Activated naive CD4-positive, alpha-beta T cell treated with anti-CD3 and anti-CD28 coated beads, Interleukin-2, amount 10 ng/mL, durations not matched to agents 7 days and 5 days (primary cell): Measurements from ENCODE around the gene NMNAT2.

Experiments used
- CTCF ChIA-PET: fragments of 350-600 bp; sonication (Branson Sonifier 250); formaldehyde crosslinking; loops from one replicate; lab custom pipeline; 2021; ENCODE audit warnings: antibody characterized with exemption; lab: Charles Lee
- DNase-seq: peaks from one replicate; pipeline ENCODE4 v3.0.0-alpha.2; 2020
- H3K27ac Mint-ChIP-seq: one replicate; pipeline ENCODE4 v1.8.0; 2021; ENCODE audit warnings: mild to moderate bottlenecking, moderate library complexity, mixed read lengths
- H3K27me3 Mint-ChIP-seq: one replicate; pipeline ENCODE4 v1.8.0; 2021; ENCODE audit warnings: mild to moderate bottlenecking, mixed read lengths
- H3K36me3 Mint-ChIP-seq: one replicate; pipeline ENCODE4 v1.8.0; 2021; ENCODE audit warnings: mixed read lengths
- H3K4me1 Mint-ChIP-seq: one replicate; pipeline ENCODE4 v1.8.0; 2021; ENCODE audit warnings: mixed read lengths
- H3K4me3 Mint-ChIP-seq: one replicate; pipeline ENCODE4 v1.8.0; 2021; ENCODE audit warnings: mild to moderate bottlenecking, moderate library complexity, mixed read lengths
- H3K9me3 Mint-ChIP-seq: one replicate; pipeline ENCODE4 v1.8.0; 2021; ENCODE audit warnings: mixed read lengths

NMNAT2 gene

DNA sequence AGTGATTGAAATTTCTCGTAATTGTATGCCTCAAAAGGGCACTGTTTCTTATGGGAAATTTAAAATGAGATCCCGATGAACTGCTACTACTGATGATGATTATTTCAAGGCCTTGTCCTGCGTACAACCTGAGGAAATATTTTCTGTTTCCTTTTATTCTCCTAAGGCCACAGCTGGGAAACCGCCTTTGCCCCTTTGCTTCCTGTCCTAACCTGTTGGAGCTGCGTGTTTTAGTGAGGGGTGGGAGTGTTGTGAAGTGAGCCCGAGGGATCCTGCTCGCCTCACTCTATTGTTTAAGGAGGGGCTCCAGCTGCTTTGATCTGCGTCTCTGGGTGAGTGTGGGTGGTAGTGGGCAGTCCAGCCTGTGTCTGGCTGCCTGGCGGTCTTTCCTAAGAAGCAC is 217.7 kb downstream of the NMNAT2 start:
- H3K4me3 Mint-ChIP-seq: no peak overlapping the region
- no peak for DNase-seq
- no peaks in the 10 kb centered on the region for H3K9me3 Mint-ChIP-seq
- H3K27me3 Mint-ChIP-seq: peaks cover 51% of the 10 kb centered on the region
- CTCF ChIA-PET: no interaction called here
- H3K27ac Mint-ChIP-seq: no peak overlapping the region
- no peaks in the 10 kb centered on the region for H3K36me3 Mint-ChIP-seq
- H3K4me1 Mint-ChIP-seq: peaks cover 4% of the 10 kb centered on the region

DNA sequence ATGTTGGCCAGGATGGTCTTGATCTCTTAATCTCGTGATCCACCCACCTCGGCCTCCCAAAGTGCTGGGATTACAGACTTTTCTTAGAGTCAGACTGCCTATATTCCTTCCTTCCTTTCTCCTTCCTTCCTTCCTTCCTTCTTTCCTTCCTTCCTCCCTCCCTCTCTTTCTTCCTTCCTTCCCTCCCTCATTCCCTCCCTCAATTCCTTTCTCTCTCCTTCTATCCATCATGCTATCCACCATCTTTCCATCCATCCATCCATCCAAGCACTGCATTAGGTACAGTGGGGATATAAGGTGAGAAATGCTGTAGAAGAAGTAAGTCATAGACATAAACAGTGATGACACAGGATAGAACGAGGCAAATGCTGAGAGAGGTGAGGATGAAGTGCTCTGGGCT is 218.9 kb downstream of the NMNAT2 start:
- Mint-ChIP-seq H3K36me3 (no peaks in the 10 kb centered on the region), H3K27me3 (peaks cover 55% of the 10 kb centered on the region), H3K9me3 (no peaks in the 10 kb centered on the region), H3K27ac (no peak overlapping the region), H3K4me1 (peaks cover 14% of the 10 kb centered on the region), H3K4me3 (no peak overlapping the region)
- CTCF ChIA-PET: no interaction called here
- no peak for DNase-seq

DNA sequence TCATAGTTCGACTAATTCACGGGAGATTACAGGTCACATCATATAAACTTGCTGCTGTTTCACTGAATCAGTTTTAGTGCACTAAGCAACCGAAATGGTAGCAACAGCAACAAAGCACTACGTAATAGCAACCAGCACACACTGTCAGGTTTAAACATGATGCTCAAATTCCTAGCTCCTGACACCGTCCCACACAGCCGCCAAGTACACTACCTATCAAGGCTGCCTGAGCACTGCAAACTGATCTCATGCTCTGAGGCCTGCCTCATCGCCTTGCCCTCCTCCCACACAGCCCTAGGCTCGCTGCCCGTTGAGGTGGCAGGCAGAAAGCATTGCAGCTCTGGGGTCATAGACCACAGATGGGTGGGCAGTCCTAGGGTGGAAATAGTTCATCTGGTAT is 219.7 kb downstream of the NMNAT2 start:
- H3K4me1 Mint-ChIP-seq: peaks cover 16% of the 10 kb centered on the region
- H3K9me3 Mint-ChIP-seq: no peaks in the 10 kb centered on the region
- peaks cover 47% of the 10 kb centered on the region for H3K27me3 Mint-ChIP-seq
- no peaks in the 10 kb centered on the region for H3K36me3 Mint-ChIP-seq
- no peak overlapping the region for H3K27ac Mint-ChIP-seq
- DNase-seq: no peak
- CTCF ChIA-PET: no interaction called here
- no peak overlapping the region for H3K4me3 Mint-ChIP-seq
